Measurements from ENCODE around the gene TPPP2.

- TF ChIP-seq EP300 (IDR thresholded peaks at IDR 0.05) (no peak), POLR2A (IDR thresholded peaks at IDR 0.05) (no peak), POLR2AphosphoS5 (IDR thresholded peaks at IDR 0.05) (no peak)
- TF ChIP-seq, protein P1, sequence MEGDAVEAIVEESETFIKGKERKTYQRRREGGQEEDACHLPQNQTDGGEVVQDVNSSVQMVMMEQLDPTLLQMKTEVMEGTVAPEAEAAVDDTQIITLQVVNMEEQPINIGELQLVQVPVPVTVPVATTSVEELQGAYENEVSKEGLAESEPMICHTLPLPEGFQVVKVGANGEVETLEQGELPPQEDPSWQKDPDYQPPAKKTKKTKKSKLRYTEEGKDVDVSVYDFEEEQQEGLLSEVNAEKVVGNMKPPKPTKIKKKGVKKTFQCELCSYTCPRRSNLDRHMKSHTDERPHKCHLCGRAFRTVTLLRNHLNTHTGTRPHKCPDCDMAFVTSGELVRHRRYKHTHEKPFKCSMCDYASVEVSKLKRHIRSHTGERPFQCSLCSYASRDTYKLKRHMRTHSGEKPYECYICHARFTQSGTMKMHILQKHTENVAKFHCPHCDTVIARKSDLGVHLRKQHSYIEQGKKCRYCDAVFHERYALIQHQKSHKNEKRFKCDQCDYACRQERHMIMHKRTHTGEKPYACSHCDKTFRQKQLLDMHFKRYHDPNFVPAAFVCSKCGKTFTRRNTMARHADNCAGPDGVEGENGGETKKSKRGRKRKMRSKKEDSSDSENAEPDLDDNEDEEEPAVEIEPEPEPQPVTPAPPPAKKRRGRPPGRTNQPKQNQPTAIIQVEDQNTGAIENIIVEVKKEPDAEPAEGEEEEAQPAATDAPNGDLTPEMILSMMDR (IDR thresholded peaks at IDR 0.05): no peak
These were observed 41.1 kb upstream of the TPPP2 start for GRCh38 chr14:20988717-20989470.
